SKM-1 (cell line): ENCODE results near the gene NAB1.
"Not testable (repeated sequence)": the region's sequence is repeated elsewhere in the genome, so short reads cannot be mapped to it uniquely, and the experiment has no call there.

ENCODE experiments used
- DNase-seq: peaks from one replicate; lab custom pipeline; 2025; ENCODE audit not compliant: unreplicated experiment; lab: John Stamatoyannopoulos, UW

The NAB1 gene, protein sequence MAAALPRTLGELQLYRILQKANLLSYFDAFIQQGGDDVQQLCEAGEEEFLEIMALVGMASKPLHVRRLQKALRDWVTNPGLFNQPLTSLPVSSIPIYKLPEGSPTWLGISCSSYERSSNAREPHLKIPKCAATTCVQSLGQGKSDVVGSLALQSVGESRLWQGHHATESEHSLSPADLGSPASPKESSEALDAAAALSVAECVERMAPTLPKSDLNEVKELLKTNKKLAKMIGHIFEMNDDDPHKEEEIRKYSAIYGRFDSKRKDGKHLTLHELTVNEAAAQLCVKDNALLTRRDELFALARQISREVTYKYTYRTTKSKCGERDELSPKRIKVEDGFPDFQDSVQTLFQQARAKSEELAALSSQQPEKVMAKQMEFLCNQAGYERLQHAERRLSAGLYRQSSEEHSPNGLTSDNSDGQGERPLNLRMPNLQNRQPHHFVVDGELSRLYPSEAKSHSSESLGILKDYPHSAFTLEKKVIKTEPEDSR

DNA sequence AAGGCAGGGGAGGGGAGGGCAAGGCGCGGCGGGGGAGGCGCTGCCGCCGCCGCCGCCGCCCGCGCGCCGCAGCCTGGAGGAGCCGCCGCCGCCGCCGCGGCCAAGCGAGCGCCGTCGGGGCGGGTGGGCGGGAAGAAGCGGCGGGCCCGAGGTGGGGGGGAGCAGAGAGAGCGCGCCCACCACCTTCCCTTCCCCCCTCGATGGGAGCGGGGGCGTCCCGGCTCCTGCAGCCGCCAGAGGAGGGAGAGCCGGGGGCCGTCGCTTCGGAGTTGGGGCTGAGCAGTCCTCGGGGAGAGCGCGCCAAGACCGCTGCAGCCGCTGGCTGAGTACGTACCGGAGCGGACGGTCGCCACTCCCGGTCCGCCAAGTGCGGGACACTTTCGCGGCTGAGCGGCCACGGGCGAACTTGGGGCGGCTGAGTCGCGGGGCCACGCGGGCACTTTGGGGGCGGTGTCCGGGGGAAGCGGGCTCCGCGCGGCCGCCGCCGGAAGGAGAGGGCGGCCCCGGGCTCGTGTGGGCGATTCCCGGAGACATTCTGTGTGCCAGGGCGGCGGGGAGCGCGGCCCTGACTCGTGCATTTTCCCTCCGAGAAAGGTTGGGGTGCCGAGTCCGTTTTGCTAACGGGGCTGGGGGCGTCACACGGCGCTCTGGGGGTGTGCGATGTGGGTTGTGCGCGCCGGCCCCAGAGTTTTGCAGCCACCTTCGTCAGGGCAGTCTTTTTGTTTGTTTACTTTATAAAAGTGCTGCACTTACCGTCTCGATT, at the start of gene NAB1:
Gene NAB1, plus strand, starts transcription at position 49 of the 763 bp plus-strand sequence. CDS start 10,094 bp downstream, outside the sequence.
- no peak for DNase-seq

DNA sequence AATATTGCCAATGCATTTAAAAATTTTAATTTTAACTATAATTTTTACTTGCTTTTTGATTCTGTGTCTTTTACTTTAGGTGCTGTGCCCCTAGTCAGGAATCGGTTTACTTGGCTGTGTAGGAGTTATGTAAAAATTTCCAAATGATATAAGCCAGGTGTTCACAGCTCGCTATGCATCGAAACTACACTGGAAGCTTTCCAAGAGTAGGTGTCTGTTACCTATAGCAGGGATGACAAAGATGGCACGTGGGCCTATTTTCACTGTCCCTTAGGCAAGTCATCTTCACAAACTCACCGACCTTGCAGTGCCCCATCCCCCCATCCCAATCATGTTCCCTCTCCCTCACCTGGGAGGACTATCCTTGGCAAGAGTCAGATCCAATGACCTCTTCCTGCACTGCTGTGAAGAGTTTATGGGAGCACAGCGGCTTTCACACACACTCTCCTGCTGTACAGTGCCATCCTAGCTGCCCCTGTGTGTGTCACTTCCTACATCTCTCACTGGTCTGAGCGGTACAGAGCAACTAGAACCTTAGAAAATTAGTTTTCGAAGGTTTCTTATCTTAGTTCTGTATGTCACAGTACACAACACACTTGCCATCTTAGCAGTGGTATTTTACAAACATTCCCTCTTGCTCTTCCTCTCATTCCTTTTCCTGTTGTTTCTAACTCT, 49.2 kb upstream of the NAB1 start:
- no peak for DNase-seq

DNA sequence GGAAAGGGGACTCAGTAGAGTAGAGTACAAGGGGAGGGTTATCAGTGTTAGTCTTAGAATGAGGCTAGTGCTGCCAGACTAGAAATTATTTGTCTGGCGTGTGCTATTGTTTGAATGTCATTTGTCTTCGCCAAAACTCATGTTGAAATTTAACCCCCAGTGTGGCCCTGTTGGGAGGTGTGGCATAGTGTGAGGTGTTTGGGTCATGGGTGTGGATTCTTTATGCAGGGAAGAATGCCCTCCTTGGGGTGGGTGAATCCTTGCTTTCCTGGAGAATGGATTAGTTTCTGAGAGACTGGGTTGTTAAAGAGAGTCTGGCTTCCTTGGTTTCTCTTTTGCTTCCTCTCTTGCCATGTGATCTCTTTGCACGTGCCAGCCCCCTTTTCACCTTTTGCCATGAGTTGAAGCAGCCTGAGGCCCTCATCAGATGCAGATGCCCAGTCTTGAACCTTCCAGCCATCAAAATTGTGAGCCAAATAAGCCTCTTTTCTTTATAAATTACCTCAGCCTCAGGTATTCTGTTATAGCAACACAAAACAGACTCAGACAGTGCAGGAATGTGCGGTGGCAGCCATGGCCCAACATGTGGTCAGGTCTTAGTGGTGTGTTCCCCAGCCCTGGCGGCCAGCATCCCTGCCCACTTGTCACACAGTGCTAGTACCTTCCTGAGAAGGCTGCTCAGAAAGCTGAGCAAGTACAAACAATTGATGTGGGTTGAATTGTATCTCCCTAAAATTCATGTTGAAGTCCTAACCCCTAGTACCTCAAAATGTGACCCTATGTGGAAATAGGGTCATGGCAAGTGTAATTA, 48.4 kb upstream of the NAB1 start:
- DNase-seq: no peak

DNA sequence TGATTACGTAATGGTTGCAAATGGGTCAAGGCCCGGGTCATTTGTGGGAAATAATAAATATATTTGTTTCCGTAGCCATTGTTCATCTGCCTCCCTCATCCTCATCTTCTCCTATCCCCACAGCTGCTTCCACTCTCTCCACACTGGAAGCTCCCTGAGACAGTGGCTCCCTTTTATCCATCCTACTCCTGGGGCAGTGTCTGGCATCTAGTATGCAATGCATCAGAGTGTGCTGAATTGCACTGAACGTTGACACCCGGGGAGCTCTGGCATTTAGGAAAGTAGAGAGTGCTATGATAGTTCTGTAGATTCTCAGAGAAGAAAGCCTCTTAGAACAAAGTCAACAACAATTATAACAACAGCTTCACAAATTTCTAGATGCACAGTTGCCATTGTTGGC, 45.5 kb upstream of the NAB1 start:
- DNase-seq: no peak

DNA sequence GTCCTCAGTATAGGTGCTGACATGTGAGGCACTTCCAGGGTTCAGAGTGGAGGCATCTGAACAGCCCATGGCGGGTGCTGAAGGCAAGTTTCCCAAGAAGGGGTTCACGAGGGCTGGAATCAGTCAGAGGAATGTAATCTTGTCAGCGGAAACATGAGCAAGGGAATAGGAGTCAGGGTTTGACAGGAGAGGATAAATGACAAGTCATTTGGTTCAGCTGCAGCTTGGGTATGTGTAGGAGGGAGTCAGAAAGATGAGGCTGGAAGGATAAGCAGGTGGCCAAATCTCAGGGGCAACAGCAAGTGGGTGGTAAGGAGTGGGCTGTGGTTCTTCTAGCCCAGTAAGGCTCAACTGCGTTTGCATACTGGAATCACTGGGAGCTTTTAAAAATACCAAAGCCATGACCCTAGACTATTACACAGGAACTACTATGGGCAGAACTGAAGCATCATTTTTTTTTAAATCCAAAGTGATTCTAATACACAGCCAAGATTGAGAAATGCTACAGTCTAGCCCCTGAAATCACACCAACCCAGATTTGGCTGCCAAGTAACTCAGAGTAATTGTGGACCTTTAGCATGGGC, 41.8 kb upstream of the NAB1 start:
- DNase-seq: no peak

DNA sequence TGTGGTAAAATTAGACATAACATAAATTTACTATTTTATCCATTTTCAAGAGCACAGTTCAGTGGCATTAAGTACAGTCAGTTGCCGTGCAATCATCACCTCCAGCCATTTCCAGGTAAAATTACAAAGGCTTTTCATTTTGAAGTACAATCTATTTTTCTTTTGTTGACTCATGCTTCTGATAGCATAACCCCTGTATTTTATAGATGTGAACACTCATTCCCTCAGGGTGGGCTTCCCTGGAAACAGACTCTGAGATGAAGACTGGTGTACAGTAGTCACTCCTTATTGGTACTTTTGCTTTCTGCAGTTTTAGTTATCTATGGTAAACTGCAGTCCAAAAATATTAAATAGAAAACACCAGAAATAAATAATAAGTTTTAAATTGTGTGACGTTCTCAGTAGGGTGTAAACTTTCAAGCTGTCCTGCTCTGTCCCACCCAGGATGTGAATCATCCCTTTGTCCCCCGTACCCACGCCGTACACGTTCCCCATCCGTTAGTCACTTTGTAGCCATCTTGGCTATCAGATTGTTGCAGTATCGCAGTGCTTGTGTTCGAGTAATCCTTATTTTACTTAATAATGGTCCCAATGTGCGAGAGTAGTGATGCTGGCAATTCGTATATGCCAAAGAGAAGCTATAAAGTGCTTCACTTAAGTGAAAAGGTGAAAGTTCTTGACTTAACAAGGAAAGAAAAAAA, 41.1 kb upstream of the NAB1 start:
- no peak for DNase-seq

DNA sequence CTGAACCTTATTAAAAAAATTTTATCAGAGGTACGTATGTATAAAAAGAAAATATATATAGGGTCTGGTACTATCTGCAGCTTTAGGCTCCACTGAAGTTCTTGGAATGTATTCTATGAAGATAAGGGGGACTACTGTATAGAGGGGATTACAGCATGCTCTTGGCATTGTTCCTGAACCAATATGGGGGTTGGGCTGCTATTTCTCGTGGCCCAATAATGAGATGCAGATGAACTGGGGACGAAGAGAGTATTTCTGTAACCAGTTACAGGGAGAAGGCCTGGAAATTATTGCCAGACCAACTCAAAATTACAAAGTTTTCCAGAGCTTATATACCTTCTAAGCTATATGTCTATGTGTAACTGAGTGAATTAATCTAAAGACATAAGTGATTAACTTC, 40.0 kb upstream of the NAB1 start:
- not testable (repeated sequence) for DNase-seq

DNA sequence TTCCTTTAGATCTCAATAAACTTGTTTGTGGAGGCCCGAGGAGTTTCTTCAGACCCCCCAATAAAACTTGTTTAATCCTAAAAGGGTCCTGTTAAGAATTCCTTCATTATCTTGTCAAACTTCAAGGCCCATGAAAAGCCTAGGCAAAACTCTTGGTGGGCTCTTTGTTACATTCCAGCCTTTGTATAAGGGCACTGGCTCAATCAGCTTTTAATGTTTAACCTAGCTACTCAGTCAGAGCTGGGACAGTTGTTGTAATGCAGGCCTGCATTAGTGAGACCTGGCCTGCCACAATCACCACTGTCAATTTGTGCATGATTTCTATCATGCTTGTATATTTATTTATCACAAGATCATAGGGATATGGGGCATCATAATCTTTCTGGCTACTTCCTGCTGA, 39.5 kb upstream of the NAB1 start:
- DNase-seq: not testable (repeated sequence)

DNA sequence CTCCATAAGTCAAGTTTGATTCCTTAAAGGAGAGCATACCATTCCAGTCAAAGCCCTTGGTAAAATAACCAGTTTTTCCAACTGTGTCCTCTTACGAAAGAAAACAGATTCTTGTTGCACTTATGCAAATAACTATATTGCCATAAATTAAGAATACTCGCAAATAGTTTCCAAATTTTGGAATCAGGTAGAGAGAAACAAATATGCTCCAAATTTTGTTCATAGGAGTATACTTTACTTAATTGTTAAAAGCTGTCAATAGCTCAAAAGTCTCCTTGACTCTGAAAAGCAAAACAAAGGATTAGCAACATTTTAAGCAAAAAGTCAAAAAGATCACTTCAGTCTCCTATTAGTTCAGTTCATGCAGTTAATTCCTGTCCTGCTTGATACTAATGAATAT, 38.4 kb upstream of the NAB1 start:
- not testable (repeated sequence) for DNase-seq

DNA sequence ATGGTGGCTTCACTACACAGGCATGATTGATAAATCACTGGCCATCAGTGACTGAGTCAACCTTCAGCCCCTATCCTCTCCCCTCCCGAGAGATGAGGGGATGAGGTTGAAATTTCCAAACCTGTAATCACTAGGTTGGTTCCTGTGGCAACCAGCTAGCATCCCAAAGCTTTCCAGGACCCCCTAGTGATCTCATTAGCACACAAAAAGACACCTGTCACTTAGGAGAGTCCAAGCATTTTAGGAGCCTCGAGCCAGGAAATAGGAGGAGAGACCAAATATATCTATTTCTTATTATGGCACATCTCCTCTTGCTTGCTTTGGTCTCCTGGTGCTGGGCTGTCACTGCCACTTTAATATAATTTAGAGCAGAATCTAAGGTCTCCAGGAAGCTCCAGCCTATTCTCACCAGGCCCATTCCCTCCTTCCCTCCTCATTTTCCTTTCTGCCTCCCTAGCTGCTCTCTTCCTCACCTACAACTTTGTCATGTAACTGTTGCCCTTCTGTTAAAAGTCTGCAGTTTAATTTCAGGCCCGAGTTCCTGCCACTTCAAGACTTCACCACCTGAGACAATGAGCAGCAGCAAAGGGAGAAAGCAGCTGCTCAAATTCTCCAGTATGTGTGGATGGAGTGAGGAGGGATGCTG, 33.2 kb upstream of the NAB1 start:
- no peak for DNase-seq

DNA sequence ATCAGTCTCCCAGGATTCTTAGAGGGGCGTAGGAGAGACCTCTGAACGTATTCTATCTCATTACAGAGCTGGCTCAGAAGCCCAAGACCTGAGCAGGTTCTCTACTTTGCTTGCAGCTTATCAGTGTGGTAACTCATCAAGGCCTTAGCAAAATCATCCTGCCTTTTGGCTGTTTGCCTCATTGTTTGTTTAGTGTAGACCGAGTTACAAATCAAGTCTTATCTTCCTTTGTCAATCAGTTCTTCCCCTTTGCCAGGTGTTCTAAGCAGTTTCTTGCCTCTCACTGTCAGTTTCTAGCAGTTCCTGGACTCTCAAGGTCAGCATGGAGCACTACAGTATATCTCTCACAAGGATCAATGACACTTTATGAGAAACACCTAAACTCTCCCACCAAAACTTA, 30.9 kb upstream of the NAB1 start:
- no peak for DNase-seq

DNA sequence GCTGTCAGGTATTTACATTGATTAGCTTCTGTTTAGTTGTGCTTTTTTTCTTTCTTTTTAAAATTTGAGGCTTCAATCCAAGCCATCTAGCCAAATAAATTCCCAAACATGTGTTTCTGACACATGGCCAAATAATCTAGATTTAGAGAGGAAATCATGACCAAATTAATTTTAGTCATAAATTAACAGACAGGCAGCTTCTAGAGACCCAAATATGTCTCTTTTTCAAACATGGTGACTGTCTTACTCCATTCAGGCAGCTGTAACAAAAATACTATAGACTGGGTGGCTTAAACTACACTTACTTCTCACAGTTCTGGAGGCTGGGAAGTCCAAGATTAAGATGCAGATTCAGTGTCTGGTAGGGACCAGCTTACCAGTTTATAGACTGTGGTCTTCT, 23.2 kb upstream of the NAB1 start:
- DNase-seq: no peak

DNA sequence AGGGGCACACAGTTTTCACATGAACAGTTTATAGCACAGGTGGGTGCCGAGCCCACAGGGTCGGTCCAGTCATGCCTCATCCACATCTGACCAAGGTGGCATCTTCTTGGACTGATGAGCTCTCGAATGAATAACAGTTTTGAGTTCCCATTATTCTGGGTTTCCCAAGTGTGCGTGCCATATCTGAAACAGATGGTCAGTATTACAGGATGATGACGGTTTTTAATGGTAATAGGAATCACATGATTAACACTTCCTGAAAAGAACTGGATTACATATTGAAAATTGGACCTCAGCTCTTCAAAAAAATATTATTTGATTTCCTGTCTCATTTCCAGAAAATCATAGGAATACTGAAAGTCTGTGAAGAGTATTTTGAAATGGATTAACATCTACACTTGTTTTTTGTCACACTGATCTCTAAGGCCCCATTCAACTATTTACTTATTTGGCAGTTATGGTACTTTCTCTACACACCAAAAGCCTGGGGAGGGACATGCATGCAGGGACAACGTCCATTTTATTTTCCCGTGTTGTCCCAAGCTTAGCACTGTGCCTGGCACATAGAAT, 22.2 kb upstream of the NAB1 start:
- no peak for DNase-seq

DNA sequence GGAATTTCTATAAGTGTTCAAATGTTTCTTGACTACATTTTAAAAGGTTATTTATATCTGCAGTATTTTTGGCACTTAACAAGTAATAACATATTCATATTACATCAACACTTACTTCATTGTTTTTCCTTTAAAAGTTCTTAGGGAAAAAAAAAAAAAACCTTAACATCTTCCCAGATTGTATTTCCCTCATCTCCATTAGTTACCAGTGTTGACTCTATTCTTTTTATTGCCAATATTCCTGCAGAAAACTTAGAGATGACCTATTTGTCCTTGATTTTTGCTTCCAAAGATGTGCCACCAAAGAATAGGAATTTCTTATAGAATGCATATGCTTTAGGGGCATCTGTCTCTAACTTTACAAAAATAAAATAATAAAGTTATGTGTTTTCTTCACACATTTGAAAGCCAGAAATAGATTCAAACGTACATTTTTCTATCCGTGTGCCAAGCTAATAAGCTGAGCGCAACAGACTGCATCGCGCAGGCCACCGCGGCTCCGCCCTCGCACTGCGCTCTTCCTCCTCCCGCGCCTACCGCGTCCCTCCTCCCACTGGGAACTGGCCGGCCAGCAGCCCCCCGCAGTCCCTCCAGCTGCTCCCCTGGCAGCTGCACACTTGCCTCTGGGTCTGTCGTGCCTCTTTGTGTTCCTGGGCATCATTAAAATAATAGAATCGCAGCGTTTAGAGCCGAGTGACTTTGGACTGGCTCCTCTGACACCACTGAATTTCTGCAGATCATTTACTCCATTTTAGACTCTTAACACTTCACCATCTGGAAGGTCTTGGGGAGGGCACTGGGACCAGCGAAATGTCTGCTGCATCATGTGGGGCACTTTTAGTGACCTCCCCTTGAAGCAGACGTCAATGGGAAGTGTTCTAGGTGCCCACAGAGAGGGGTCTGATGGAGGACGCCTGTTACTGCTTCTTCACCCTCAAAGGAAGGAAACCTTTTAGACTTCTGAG, 21.2 kb upstream of the NAB1 start:
- DNase-seq: no peak

DNA sequence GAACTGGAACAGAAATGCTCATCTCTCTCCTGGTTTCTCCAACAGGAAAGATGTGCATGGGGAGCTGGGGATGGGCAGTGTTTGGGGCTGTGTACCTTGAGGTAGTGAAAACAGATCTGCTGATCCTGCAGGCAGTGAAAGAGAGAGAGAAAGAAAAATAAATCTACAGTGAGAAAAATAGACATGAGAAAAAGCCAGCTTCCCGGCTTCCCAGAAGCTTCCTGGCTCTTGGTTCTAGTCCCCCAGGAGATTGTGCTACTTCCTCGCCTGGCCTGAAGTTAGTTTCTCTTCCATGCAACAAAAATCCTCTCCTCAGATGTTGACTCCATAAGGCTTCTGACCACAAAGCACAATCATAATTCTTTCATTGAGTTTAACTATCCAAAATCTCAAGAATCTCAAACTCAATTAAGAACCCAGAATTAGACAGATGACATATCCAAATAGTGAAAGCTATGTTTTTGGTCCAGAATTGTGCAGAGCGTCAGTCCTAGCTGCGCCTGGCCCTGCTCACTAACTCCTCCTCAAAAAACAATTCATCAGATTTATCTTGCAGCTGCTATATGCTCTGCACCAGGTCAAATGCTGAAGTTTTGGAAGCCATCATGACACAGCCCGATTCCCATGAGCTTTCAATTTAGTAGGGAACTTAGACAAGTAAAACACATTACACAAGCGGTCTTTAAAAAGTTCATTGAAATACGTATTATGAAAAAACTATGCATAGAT, 20.1 kb upstream of the NAB1 start:
- no peak for DNase-seq

DNA sequence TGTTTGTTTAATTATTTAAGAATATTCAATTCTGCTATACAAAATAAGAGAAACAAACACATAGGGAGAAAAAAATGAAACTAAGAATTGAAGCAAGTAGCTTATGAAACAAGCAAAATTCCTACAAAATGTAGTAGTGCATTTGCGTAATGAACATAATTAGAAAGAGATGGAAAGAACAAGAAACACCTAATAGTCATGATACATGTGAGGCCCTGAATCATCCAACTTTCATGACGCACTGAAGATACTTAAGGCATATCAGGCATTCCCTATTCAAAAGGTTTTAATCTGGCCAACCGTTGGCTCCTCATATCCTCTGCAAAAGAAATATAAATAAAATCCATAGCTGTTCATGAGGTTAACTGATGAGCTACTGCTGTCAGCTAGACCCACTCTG, 14.5 kb upstream of the NAB1 start:
- no peak for DNase-seq

DNA sequence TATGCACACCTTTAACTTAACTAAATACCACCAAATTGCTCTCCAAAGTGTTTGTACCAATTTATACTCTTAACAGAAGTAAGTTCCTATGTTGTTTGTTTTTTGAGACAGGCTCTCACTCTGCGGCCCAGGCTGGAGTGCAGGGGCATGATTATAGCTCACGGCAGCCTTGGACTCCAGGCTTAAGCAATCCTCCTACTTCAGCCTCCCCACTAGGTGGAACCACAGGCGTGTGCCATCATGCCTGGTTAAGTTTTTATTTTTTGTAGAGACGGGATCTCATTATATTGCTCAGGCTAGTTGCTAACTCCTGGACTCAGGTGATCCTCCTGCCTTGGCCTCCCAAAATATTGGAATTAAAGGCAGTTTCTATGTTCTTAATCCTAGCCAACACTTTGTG, 13.1 kb upstream of the NAB1 start:
- DNase-seq: no peak
